Natural killer cell (primary cell): ENCODE measurements around the gene MERTK. TPM values are rescaled to one million over a fixed set of nuclear protein-coding genes. Genes with fewer than 3 reads are reported as not detected.

Experiments used
- ATAC-seq, 3 donors: fragments of 150-1000 bp in 2 of 3; fragments of 200-7000 bp in 1 of 3; cut with Tn5 transposase; 1 replicate in 1 of 3; 2 replicates in 2 of 3; pipeline ENCODE4 v1.10.0; 2021; ENCODE audit warnings: mild to moderate bottlenecking in 2 of 3, moderate library complexity in 2 of 3
- DNase-seq, 2 donors: peaks; one replicate each; pipeline versions ENCODE4 v3.0.0 to v3.0.0-alpha.2; 2013 to 2021; ENCODE audit warnings: mixed read lengths in 1 of 2
- H3K27ac ChIP-seq: one replicate; pipeline ENCODE4 v1.5.1; 2013; ENCODE audit warnings: mild to moderate bottlenecking, low read length
- H3K27me3 ChIP-seq: one replicate; pipeline ENCODE4 v1.6.1; 2013; ENCODE audit warnings: low read length; ENCODE audit not compliant: control insufficient read depth, insufficient read depth
- H3K36me3 ChIP-seq: one replicate; pipeline ENCODE4 v1.6.1; 2013; ENCODE audit warnings: low read length; ENCODE audit not compliant: control insufficient read depth, insufficient read depth
- H3K4me1 ChIP-seq: one replicate; pipeline ENCODE4 v1.6.1; 2013; ENCODE audit warnings: low read length; ENCODE audit not compliant: control insufficient read depth, insufficient read depth
- H3K4me3 ChIP-seq: one replicate; pipeline ENCODE4 v1.5.1; 2013; ENCODE audit warnings: low read length
- H3K9me3 ChIP-seq: one replicate; pipeline ENCODE4 v1.6.1; 2013; ENCODE audit warnings: low read length; ENCODE audit not compliant: control insufficient read depth, insufficient read depth
- H3K27ac Mint-ChIP-seq, 2 donors: one replicate each; pipeline ENCODE4 v1.8.0; 2022; ENCODE audit warnings: mild to moderate bottlenecking in 2 of 2, mixed read lengths in 2 of 2, moderate library complexity in 1 of 2
- H3K27me3 Mint-ChIP-seq, 2 donors: one replicate each; pipeline ENCODE4 v1.8.0; 2022; ENCODE audit warnings: low read depth in 2 of 2, mixed read lengths in 2 of 2
- H3K36me3 Mint-ChIP-seq: one replicate; pipeline ENCODE4 v1.8.0; 2022; ENCODE audit warnings: mixed read lengths
- H3K4me1 Mint-ChIP-seq, 2 donors: one replicate each; pipeline ENCODE4 v1.8.0; 2022; ENCODE audit warnings: mixed read lengths in 2 of 2
- H3K4me3 Mint-ChIP-seq: one replicate; pipeline ENCODE4 v1.8.0; 2022; ENCODE audit warnings: mild to moderate bottlenecking, moderate library complexity, mixed read lengths
- H3K9me3 Mint-ChIP-seq, 2 donors: one replicate each; pipeline ENCODE4 v1.8.0; 2022; ENCODE audit warnings: mixed read lengths in 2 of 2
- WGBS: methylation state at CpG from one replicate; pipeline ENCODE4 v1.1.7; 2013; ENCODE audit warnings: missing lambda C conversion rate; ENCODE audit not compliant: insufficient coverage; 5-methylcytosine and 5-hydroxymethylcytosine counted together
- intact Hi-C: fragments of 100-400 bp; cut with micrococcal nuclease; formaldehyde crosslinking; loops from one replicate; pipeline ENCODE4 v1.14.2; 2022
- total RNA-seq, 4 donors: library from RNA; stranded (reverse); fragments of 120-200 nt in 1 of 4; gene quantifications; one replicate each; pipeline versions ENCODE4 v1.2.3 to v1.2.4, GENCODE V29; 2013 to 2022
- TF ChIP-seq, protein P1 (sequence below): fragments of 200-600 bp; IDR thresholded peaks from one replicate; pipeline ENCODE4 v1.8.0; 2022; ENCODE audit warnings: antibody characterized with exemption

The MERTK gene
- total RNA-seq, 3 donors from 2014 or later (not counting 1 experiment from before 2014, with no cell fraction given), result 0.38 to 1.2 (median 0.45) TPM

DNA sequence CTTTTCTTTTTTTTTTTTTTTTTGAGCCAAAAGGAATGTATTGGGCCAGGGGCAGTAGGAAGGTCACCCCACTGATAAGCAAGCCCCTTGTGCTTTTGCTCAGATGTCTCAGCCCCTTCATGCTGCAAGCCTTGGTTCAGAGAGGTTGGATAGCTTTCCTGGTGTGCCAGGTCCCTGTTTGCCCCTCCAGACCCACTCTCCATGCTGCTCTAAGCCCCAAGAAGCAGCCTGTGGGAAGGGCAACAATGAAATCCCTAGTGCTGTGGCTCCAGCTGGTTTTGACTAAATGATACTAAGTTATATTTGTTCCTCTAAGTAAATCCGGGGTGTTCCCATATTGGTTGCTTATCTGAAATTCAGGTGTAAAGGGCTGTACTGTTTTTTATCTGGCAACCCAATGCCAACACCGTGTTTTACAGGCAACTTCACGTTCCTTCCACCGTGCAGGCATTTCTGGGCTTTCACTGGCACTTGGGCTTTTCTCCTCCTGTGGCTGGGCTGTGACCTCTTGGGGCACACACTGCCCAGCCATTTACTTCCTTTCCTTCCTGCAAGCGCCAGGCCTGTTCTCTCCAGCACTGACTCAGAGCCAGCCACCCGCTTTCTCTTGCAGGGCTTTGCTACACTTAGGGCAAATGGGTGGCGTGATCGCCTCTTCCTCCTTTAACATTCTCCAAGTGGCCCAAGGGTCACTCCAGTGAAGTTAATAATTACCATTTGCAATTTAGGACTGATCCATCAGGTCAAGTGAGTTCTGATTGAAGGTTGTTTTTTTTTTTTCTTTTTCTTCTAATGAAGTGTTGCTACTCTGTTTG is 21.6 kb downstream of the MERTK start:
- no peaks in the 10 kb centered on the region for H3K4me1 Mint-ChIP-seq
- Histone ChIP-seq H3K27me3 (no peaks in the 10 kb centered on the region), H3K36me3 (no peaks in the 10 kb centered on the region), H3K4me3 (no peak overlapping the region), H3K9me3 (no peaks in the 10 kb centered on the region), H3K27ac (no peak overlapping the region), H3K4me1 (no peaks in the 10 kb centered on the region)
- H3K9me3 Mint-ChIP-seq, result no peaks in the 10 kb centered on the region
- H3K27me3 Mint-ChIP-seq, result peaks cover 0 to 6% of the 10 kb centered on the region in 2 donors
- no peak overlapping the region for H3K27ac Mint-ChIP-seq
- DNase-seq (no peak), ATAC-seq (no peak)
- TF ChIP-seq, protein P1, sequence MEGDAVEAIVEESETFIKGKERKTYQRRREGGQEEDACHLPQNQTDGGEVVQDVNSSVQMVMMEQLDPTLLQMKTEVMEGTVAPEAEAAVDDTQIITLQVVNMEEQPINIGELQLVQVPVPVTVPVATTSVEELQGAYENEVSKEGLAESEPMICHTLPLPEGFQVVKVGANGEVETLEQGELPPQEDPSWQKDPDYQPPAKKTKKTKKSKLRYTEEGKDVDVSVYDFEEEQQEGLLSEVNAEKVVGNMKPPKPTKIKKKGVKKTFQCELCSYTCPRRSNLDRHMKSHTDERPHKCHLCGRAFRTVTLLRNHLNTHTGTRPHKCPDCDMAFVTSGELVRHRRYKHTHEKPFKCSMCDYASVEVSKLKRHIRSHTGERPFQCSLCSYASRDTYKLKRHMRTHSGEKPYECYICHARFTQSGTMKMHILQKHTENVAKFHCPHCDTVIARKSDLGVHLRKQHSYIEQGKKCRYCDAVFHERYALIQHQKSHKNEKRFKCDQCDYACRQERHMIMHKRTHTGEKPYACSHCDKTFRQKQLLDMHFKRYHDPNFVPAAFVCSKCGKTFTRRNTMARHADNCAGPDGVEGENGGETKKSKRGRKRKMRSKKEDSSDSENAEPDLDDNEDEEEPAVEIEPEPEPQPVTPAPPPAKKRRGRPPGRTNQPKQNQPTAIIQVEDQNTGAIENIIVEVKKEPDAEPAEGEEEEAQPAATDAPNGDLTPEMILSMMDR, result no peak
- WGBS, result 79% methylated on average over 7 of the region's 8 CpGs
- H3K36me3 Mint-ChIP-seq, result no peaks in the 10 kb centered on the region
- H3K4me3 Mint-ChIP-seq, result no peak overlapping the region
- intact Hi-C loops, result no loop called here

DNA sequence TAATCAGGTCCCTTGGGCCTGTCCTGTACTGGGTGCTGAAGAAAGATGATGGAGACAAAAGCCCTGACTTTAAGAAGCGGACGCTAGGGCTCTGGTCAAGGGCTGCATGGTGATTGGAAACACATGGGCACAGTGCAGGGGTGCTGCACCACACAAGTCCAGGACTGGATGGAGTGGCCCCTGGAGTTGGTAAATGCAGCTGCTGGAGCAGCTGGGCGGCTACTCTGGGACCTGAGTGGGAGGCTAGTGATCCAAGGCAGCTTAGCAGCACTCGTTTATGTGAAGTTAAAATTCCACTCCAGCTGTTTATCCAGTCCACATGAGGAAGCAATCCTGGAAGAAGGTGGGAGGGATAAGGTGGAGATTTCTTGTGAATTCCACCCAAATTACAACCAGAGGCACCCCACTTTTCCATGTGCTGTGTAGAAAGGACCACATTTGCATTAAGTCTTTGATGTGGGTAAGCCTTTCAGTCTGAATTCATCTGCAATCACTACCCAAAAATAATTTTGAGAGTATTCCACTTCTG is 24.9 kb downstream of the MERTK start:
- Histone ChIP-seq H3K9me3 (no peaks in the 10 kb centered on the region), H3K27ac (no peak overlapping the region), H3K4me1 (no peaks in the 10 kb centered on the region), H3K27me3 (no peaks in the 10 kb centered on the region), H3K36me3 (no peaks in the 10 kb centered on the region), H3K4me3 (no peak overlapping the region)
- DNase-seq (no peak), ATAC-seq (no peak)
- Mint-ChIP-seq H3K4me1 (no peaks in the 10 kb centered on the region), H3K4me3 (no peak overlapping the region), H3K27me3 (peaks cover 0 to 10% of the 10 kb centered on the region in 2 donors), H3K9me3 (no peaks in the 10 kb centered on the region), H3K27ac (no peak overlapping the region), H3K36me3 (no peaks in the 10 kb centered on the region)
- 96% methylated on average over 3 of the region's 4 CpGs for WGBS
- TF ChIP-seq, protein P1, result no peak
- intact Hi-C loops, result no loop called here

DNA sequence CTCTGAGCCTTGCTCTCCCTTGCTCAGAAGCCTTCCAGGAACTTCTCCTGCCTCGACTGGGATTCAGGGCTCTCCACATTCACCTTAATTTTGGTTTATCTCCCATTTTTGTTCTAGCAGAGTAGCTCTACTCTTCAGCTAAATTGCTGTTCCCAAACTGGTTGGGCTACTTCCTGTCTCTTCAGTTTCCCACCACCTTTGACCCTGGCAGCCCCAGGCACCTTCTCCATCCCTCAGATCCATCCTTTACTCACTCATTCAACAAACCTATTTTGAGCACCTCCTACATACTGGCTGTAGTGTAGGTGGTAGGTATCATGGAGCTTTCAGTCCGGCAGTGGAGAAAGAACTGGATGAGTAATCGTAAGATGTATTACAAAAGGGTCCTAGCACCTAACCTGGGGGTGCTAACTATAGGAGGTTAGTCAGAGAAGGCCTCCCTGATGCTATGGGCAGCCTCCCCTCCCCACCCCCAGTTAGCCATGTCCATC is 26.3 kb downstream of the MERTK start:
- Histone ChIP-seq H3K27ac (no peak overlapping the region), H3K9me3 (no peaks in the 10 kb centered on the region), H3K4me3 (no peak overlapping the region), H3K36me3 (no peaks in the 10 kb centered on the region), H3K27me3 (no peaks in the 10 kb centered on the region), H3K4me1 (no peaks in the 10 kb centered on the region)
- DNase-seq (no peak), ATAC-seq (no peak)
- TF ChIP-seq, protein P1, result no peak
- intact Hi-C loops, result no loop called here
- no peak overlapping the region for H3K27ac Mint-ChIP-seq
- no peaks in the 10 kb centered on the region for H3K36me3 Mint-ChIP-seq
- H3K4me3 Mint-ChIP-seq, result no peak overlapping the region
- no peaks in the 10 kb centered on the region for H3K4me1 Mint-ChIP-seq
- WGBS, result 86% methylated on average over 3 of the region's 3 CpGs
- H3K9me3 Mint-ChIP-seq, result no peaks in the 10 kb centered on the region
- peaks cover 0 to 10% of the 10 kb centered on the region in 2 donors for H3K27me3 Mint-ChIP-seq
